ENCODE results near the gene RFX2. TPM values are rescaled to one million over a fixed set of nuclear protein-coding genes. Genes with fewer than 3 reads are reported as not detected.
A peak's percentile ranks its signal among the peaks of the same experiment; 100 is the strongest.

RFX2 gene
- total RNA-seq, 1 donor from 2014 or later: 1.2 TPM

- Mint-ChIP-seq H3K27me3 (ENCODE audit: unreplicated experiment) (peaks cover 3% of the 10 kb centered on the region), H3K27ac (ENCODE audit: unreplicated experiment) (peak overlapping the region; percentile 94), H3K36me3 (ENCODE audit: low read depth, unreplicated experiment) (no peaks in the 10 kb centered on the region), H3K4me3 (ENCODE audit: unreplicated experiment) (no peak overlapping the region), H3K4me1 (ENCODE audit: unreplicated experiment) (peaks cover 15% of the 10 kb centered on the region), H3K9me3 (ENCODE audit: unreplicated experiment) (peaks cover 4% of the 10 kb centered on the region)
- peak; percentile 37 for DNase-seq (ENCODE audit: low spot score)
- no peak for TF ChIP-seq CTCF (IDR thresholded peaks at IDR 0.05; ENCODE audit: unreplicated experiment)
Measured at GRCh38 chr19:6065685-6066374, 44.5 kb downstream of the RFX2 start.

GRCh38 chr19:6064336-6065073 is 45.8 kb downstream of the RFX2 start:
- Mint-ChIP-seq H3K4me1 (ENCODE audit: unreplicated experiment) (peaks cover 15% of the 10 kb centered on the region), H3K9me3 (ENCODE audit: unreplicated experiment) (peaks cover 4% of the 10 kb centered on the region), H3K27me3 (ENCODE audit: unreplicated experiment) (peaks cover 9% of the 10 kb centered on the region), H3K4me3 (ENCODE audit: unreplicated experiment) (no peak overlapping the region), H3K27ac (ENCODE audit: unreplicated experiment) (peak overlapping the region; percentile 73), H3K36me3 (ENCODE audit: low read depth, unreplicated experiment) (no peaks in the 10 kb centered on the region)
- no peak for DNase-seq (ENCODE audit: low spot score)
- TF ChIP-seq CTCF (IDR thresholded peaks at IDR 0.05; ENCODE audit: unreplicated experiment): no peak

- no peak for TF ChIP-seq CTCF (IDR thresholded peaks at IDR 0.05; ENCODE audit: unreplicated experiment)
- no peak for DNase-seq (ENCODE audit: low spot score)
- H3K4me1 Mint-ChIP-seq (ENCODE audit: unreplicated experiment): peaks cover 15% of the 10 kb centered on the region
- peak overlapping the region; percentile 73 for H3K27ac Mint-ChIP-seq (ENCODE audit: unreplicated experiment)
- H3K27me3 Mint-ChIP-seq (ENCODE audit: unreplicated experiment): peaks cover 8% of the 10 kb centered on the region
- H3K4me3 Mint-ChIP-seq (ENCODE audit: unreplicated experiment): no peak overlapping the region
- H3K9me3 Mint-ChIP-seq (ENCODE audit: unreplicated experiment): peaks cover under 1% of the 10 kb centered on the region
- H3K36me3 Mint-ChIP-seq (ENCODE audit: low read depth, unreplicated experiment): no peaks in the 10 kb centered on the region
Measured at GRCh38 chr19:6063576-6064335, 46.5 kb downstream of the RFX2 start.

- Mint-ChIP-seq H3K9me3 (ENCODE audit: unreplicated experiment) (no peaks in the 10 kb centered on the region), H3K27me3 (ENCODE audit: unreplicated experiment) (peaks cover 10% of the 10 kb centered on the region), H3K4me1 (ENCODE audit: unreplicated experiment) (peaks cover 15% of the 10 kb centered on the region), H3K36me3 (ENCODE audit: low read depth, unreplicated experiment) (no peaks in the 10 kb centered on the region), H3K4me3 (ENCODE audit: unreplicated experiment) (no peak overlapping the region), H3K27ac (ENCODE audit: unreplicated experiment) (no peak overlapping the region)
- TF ChIP-seq CTCF (IDR thresholded peaks at IDR 0.05; ENCODE audit: unreplicated experiment): no peak
- DNase-seq (ENCODE audit: low spot score): no peak
Measured at GRCh38 chr19:6062961-6063575, 47.2 kb downstream of the RFX2 start.
